Right lung (tissue), 5 donors: ENCODE measurements around the gene REPIN1. TPM values are rescaled to one million over a fixed set of nuclear protein-coding genes. Genes with fewer than 3 reads are reported as not detected.
"Not testable (repeated sequence)": the region's sequence is repeated elsewhere in the genome, so short reads cannot be mapped to it uniquely, and the experiment has no call there.

Experiments
- DNase-seq, 2 donors: peaks; one replicate each; pipeline ENCODE4 v3.0.0-alpha.2; 2013
- polyA plus RNA-seq, 5 donors: library from polyadenylated mRNA; unstranded; fragments of 120-200 nt; gene quantifications; one replicate each; pipeline versions ENCODE4 v1.2.1 to v1.2.3, GENCODE V29; 2013; ENCODE audit warnings: inconsistent platforms in 1 of 5, low replicate concordance in 1 of 5; ENCODE audit not compliant: insufficient read length in 5 of 5, insufficient read depth in 1 of 5

Gene REPIN1
- polyA plus RNA-seq, 5 donors = 51.0 to 85.1 (median 76.9) TPM

- not testable (repeated sequence) for DNase-seq
These were observed 17.3 kb downstream of the REPIN1 start for GRCh38 chr7:150385884-150386283.

GRCh38 chr7:150388306-150388705 lies 19.7 kb downstream of the REPIN1 start:
- DNase-seq = no peak

DNA sequence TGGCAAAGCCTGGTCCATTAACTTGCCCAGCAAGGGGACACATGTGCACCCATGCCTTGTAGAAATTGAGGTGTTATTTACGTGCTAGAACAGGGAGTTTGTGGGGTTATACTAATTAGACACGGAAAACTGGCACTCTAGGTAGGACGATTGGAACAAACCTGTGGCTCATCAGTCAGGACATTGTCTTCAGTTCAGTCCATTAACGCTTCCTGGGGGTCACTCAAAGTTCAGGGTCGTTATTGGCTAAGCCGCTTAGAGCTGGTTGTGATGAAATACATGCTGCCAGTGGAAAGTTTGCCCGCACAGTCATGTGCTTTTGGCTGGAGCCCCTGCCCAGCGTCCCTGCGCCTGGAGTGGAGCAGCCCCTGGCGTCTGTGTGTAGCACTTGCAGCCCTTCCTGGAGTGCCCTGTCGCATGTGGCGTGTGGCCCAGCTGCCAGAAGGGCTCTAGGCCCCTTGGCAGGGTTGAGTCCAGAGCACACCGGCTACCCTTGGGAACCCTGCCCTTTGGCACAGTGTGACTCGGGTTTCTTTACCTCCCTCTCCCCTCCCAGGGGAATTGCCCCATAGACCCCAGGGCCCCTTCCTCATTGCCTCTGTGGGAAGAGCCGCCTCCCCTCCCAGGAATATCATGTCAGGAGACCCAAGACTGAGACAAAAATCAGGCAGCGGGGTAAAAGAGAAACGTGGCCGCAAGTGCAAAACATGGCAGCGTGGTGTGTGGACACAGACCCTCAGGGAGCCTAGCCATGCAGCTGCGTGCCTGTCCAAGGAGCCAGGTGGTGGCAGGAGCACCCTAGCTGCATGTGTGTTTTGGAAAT lies 20.3 kb downstream of the REPIN1 start:
- peak; percentile 76 to 81 for DNase-seq

DNA sequence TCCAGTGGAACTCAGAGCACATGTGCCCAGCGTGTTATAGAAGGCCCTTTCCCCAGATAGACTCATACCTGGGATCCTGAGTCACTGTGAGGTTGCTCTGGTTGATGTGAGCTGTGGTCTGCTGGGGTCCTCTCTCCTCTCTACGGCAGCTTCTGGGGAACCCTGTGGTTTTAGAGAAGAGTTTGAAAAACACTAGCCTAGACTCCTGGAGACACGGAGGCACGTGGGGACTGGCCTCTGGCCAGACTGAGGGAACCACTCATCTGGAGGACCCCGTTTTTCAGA lies 20.9 kb downstream of the REPIN1 start:
- no peak for DNase-seq

DNA sequence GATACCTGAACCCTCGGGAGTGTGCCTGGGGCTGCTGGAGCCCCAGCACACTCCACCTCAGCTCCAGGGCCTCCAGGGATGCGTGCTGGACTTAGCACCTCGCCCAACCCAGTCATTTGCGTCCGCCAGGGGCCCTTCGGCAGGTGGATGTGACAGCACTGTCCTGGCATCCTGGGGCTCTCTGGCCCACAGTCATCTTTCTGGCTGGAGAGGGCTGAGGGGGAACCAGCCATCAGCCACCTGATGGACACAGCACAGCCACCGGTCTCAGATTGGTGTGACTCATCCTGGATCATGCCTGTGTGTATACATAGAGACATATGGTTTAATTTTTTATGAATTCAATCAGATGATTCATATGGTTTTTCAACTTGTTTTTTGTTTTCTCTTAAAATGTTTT lies 21.6 kb downstream of the REPIN1 start:
- DNase-seq = no peak

DNA sequence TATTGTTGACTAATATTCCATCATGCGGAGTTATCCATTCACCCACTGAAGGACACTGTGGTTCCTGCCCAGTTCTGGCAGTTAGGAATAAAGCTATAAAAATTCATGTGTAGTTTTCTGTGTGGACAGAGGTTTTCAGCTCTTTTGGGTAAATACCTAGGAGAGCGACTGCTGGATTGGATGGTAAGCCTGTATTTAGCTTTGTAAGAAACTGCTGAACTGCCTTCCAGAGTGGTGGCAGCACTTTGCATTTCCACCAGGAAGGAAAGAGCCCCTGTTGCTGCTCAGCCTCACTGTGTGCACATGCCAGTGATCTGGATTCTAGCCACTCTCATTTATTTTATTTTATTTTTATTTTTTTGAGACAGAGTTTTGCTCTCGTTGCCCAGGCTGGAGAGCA lies 24.7 kb downstream of the REPIN1 start:
- no peak for DNase-seq

GRCh38 chr7:150396426-150396825 lies 27.8 kb downstream of the REPIN1 start:
- no peak for DNase-seq

- no peak for DNase-seq
These were observed 28.2 kb downstream of the REPIN1 start for GRCh38 chr7:150396851-150397260.

DNA sequence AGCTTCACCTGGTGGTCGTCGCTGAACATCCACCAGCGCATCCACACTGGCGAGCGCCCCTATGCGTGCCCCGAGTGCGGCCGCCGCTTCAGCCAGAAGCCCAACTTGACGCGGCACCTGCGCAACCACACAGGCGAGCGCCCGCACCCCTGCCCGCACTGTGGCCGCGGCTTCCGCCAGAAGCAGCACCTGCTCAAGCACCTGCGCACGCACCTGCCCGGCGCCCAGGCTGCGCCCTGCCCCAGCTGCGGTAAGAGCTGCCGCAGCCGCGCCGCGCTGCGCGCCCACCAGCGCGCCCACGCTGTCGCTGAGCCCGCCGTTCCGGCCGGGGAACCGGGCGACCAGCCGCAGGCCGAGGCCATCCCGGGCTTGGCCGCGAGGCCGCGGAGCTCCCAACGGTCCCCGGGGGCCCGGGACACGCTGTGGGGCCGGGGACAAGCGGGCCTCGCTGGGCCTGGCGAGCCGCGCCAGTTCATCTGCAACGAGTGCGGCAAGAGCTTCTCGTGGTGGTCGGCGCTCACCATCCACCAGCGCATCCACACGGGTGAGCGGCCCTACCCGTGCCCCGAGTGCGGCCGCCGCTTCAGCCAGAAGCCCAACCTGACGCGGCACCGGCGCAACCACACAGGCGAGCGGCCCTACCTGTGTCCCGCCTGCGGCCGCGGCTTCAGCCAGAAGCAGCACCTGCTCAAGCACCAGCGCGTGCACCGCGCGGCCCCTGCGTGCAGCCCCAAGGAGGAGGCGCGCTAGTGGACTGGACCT lies 28.9 kb downstream of the REPIN1 start:
- no peak for DNase-seq

DNA sequence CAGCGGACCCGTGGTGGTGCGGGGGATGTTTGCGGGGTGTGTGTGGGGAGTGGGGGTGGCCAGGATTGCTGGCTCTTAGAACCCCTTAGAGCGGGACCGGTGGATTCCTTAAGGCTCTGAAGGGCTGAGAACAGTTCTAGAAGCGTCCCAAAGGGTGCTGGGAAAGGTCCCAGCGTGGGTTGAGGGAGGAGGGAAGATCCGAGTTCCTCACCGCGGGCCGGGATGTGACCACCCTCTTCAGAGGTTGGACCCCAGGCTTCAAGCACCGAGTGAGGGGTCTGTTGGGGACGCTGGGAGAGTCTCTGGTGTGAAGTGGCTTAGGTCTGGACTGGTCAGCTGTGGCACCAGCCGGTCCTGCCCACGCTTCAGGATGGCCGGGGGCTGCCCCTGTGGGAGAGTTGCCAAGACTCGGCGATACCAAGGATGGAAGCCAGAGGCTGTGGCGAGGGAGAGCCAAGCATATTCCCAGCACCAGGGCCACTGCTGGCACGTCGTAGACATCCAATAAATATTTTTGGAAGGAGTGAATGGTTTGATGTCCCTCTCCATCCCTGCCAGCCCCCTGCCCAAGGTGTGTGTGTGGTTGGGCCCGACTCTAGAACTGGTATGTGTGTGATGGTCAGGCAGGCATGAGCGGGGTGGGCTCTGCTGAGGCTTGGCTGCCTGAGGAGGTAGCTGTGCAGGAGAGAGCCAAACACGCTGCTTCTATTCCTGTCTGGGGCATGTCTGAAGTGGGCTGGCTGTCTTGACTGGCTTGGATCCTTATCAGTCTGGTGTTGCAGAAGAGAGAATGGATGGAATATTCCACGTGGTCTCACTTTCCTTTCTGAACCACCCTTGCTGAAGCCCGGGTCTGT lies 29.7 kb downstream of the REPIN1 start:
- DNase-seq = no peak

- DNase-seq = no peak
These were observed 30.3 kb downstream of the REPIN1 start for GRCh38 chr7:150398965-150399320.

DNA sequence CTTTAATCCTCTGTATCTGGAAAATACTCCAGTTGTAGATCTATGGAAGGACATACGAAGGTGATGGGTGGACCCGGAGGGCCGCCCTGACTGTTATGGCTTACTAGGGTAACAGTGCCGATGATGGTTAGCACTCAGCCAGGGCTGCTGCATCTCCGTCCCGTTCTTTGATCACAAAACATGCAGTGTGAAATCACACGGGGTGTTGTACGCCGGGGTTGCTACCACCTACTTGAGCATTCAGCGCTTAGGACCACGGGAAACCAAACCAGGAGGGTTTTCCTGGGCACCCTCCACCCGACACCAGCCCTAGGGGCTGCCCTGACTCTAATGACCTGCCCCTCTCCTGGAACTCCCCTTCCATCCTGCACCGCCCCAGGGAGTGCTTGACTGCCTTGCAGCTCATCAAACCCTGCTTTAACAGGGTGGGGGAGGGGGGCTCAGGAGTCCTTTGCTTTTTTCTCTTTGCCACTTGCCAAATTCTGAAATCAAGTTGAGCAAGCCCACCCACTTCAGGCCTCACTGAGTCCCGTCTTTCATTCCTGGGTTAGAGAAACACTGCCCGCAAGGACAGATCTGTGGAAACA lies 30.9 kb downstream of the REPIN1 start:
- no peak for DNase-seq

DNA sequence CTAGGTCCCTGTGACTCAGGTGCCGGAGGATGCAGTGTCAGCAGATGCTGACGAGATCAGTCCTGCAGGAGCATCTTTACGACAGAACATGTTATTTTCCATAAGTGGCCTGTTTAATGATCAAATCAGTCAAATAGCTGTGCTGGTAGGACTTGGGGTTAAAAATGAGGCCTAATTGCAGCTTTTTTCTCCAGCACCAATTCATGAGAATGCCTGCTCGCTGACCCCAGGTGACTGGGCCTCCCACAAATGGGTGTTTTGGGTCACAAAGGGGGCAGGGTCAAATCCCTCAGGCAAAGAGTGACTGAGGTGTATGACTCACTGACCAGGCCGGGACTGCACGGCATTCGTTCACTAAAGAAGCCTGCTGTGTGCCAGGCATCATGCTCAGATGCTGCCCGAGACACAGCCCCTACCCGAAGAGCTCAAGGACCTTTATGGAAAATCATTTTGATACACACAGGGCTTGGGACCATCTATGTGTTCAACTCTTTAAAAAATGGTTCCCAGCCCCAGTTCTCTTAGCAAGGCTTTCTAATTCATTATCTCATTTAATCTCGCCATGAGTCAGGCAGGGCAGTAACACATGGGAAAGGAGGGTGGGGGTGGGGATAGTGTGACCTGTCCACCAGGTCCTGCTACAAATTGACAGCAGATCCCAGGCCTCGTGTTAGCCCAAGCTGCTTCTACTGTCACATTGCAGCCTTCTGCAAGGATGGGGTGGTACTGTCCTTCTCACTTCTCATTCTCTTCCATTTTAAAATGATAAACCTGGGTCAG lies 31.6 kb downstream of the REPIN1 start:
- no peak for DNase-seq

- DNase-seq = no peak
These were observed 32.3 kb downstream of the REPIN1 start for GRCh38 chr7:150400788-150401423.

- no peak for DNase-seq
These were observed 32.8 kb downstream of the REPIN1 start for GRCh38 chr7:150401424-150401790.

GRCh38 chr7:150401861-150402631 lies 33.4 kb downstream of the REPIN1 start:
- no peak for DNase-seq

- DNase-seq = no peak
These were observed 34.2 kb downstream of the REPIN1 start for GRCh38 chr7:150402671-150403321.

GRCh38 chr7:150403376-150404171 lies 35.0 kb downstream of the REPIN1 start:
- DNase-seq = no peak
